DOHH2 (cell line): ENCODE data around the gene TEF.

ENCODE experiments used
- EZH2phosphoT487 ChIP-seq: fragments of 200-600 bp; sonication (generic); IDR thresholded peaks from 2 replicates; pipeline ENCODE4 v1.6.1; 2017; ENCODE audit warnings: borderline replicate concordance, mild to moderate bottlenecking, antibody characterized with exemption, low read length, moderate library complexity, mixed read lengths
- TF ChIP-seq, protein P1 (sequence below): fragments of 200-600 bp; sonication (generic); IDR thresholded peaks from one replicate; pipeline ENCODE4 v1.5.1; 2014; ENCODE audit warnings: antibody characterized with exemption, mild to moderate bottlenecking, low read depth, low read length; ENCODE audit not compliant: poor library complexity, severe bottlenecking

DNA sequence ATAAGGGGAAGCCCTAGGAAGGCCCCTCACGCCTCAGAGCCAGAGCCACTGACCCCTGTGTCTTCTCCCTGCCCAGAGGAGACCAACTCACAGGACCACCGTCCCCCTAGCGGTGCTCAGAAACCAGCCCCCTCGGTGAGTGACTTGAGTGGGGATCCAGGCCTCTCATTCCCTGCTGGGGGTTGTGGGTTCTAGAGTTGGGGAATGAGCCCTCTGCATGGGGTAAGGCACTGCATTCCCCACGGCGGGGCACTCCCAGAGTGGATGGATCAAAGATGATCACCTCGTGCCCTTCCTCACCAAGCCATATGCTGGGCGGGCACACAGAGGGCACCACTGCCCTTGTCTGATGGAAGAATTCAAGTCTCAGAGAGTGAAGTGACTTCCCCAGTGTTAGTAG, 40.7 kb upstream of the TEF start:
- TF ChIP-seq, protein P1, sequence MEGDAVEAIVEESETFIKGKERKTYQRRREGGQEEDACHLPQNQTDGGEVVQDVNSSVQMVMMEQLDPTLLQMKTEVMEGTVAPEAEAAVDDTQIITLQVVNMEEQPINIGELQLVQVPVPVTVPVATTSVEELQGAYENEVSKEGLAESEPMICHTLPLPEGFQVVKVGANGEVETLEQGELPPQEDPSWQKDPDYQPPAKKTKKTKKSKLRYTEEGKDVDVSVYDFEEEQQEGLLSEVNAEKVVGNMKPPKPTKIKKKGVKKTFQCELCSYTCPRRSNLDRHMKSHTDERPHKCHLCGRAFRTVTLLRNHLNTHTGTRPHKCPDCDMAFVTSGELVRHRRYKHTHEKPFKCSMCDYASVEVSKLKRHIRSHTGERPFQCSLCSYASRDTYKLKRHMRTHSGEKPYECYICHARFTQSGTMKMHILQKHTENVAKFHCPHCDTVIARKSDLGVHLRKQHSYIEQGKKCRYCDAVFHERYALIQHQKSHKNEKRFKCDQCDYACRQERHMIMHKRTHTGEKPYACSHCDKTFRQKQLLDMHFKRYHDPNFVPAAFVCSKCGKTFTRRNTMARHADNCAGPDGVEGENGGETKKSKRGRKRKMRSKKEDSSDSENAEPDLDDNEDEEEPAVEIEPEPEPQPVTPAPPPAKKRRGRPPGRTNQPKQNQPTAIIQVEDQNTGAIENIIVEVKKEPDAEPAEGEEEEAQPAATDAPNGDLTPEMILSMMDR: no peak
- no peak for TF ChIP-seq EZH2phosphoT487
